Measurements from ENCODE around the gene FLAD1. TPM values are rescaled to one million over a fixed set of nuclear protein-coding genes. Genes with fewer than 3 reads are reported as not detected.
A peak's percentile ranks its signal among the peaks of the same experiment; 100 is the strongest.

Gene FLAD1
- 10 to 100 TPM; 37.0 to 57.0 (median 49.4) TPM for polyA plus RNA-seq (ENCODE audit: low read depth in 6 of 6)

DNA sequence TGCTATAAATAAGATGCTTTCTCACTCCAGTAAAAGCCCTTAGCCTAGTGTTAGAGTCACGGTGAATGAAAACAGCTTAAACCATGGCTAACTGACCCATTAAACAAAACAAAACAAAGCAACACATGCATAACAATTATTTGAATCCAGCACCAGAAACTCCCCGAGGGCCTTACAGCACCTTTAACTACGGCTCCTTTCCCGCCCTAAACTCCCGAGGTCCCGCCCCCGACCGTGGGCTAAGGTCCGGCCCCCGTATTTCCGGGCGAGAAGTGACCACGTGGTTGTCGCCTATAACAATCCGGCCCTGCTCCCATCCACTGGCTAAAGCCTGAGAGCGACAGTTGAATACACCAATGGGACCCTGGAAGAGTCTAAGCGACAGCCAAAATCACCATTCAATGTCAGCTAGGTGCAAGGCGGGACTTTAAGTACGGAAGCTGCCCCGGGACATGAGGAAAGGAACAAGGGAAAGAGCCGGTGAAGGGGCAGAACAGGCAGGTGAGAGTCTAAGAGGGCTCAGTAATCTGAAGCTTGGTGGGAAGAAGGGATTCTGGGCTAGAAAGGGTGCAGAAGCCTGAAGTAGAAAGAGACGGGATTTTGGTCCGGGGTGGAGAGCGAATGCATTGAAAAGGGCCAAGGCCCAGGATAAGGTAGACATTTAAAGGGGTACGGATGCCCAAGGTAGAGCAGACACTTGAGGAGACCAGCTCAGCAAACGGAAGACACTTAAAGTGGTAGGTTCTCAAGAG is at the start of gene FLAD1:
FLAD1 (plus strand) TSS at position 448 of the 752 bp plus-strand sequence. CDS start 351 bp downstream, outside the sequence.
- peaks cover 8 to 11% (median 9%) of the 10 kb centered on the region in 3 donors for H3K4me1 Mint-ChIP-seq
- H3K4me3 Mint-ChIP-seq: peak within 1 kb of the TSS in 1 of 8 donors; percentile 40
- H3K27me3 Mint-ChIP-seq: no peaks in the 10 kb centered on the region
- peak; percentile 96 for DNase-seq
- H3K9me3 Mint-ChIP-seq: no peaks in the 10 kb centered on the region
- H3K27ac Mint-ChIP-seq: peak within 1 kb of the TSS in 3 of 6 donors; percentile 20 to 78 (median 51)
- no peaks in the 10 kb centered on the region for H3K36me3 Mint-ChIP-seq
- ATAC-seq (ENCODE audit: low read depth in 2 of 2): peak; percentile 99

- H3K4me3 Mint-ChIP-seq: peak overlapping the region in 5 of 8 donors; percentile 25 to 96 (median 89)
- no peaks in the 10 kb centered on the region for H3K36me3 Mint-ChIP-seq
- DNase-seq: no peak
- no peaks in the 10 kb centered on the region for H3K9me3 Mint-ChIP-seq
- peaks cover 22 to 36% (median 32%) of the 10 kb centered on the region in 3 donors for H3K4me1 Mint-ChIP-seq
- ATAC-seq (ENCODE audit: low read depth in 2 of 2): no peak
- no peaks in the 10 kb centered on the region for H3K27me3 Mint-ChIP-seq
- H3K27ac Mint-ChIP-seq: peak overlapping the region in 2 of 6 donors; percentile 49 to 80
Measured at GRCh38 chr1:154934358-154934948, 48.7 kb upstream of the FLAD1 start.

GRCh38 chr1:154935749-154936554 is 47.2 kb upstream of the FLAD1 start:
- no peaks in the 10 kb centered on the region for H3K36me3 Mint-ChIP-seq
- DNase-seq: no peak
- peak overlapping the region; percentile 98 to 100 (median 100) for H3K27ac Mint-ChIP-seq
- peaks cover 31 to 47% (median 42%) of the 10 kb centered on the region in 3 donors for H3K4me1 Mint-ChIP-seq
- ATAC-seq (ENCODE audit: low read depth in 2 of 2): no peak
- H3K4me3 Mint-ChIP-seq: peak overlapping the region; percentile 89 to 98 (median 96)
- H3K27me3 Mint-ChIP-seq: no peaks in the 10 kb centered on the region
- peaks cover 0 to 1% (median 0%) of the 10 kb centered on the region in 7 donors for H3K9me3 Mint-ChIP-seq

- ATAC-seq (ENCODE audit: low read depth in 2 of 2) (peak; percentile 81), DNase-seq (peak; percentile 97)
- peak within 1 kb of the TSS; percentile 98 to 100 (median 100) for H3K27ac Mint-ChIP-seq
- no peaks in the 10 kb centered on the region for H3K36me3 Mint-ChIP-seq
- H3K9me3 Mint-ChIP-seq: peaks cover 0 to 1% (median 0%) of the 10 kb centered on the region in 7 donors
- peak within 1 kb of the TSS; percentile 89 to 98 (median 96) for H3K4me3 Mint-ChIP-seq
- no peaks in the 10 kb centered on the region for H3K27me3 Mint-ChIP-seq
- H3K4me1 Mint-ChIP-seq: peaks cover 36 to 52% (median 48%) of the 10 kb centered on the region in 3 donors
Measured at GRCh38 chr1:154936555-154937084, 46.5 kb upstream of the FLAD1 start, which contains the start of gene PMVK. Gene PMVK, minus strand, starts transcription at chr1:154936719. Its CDS starts 34 bp downstream, at chr1:154936685.

DNA sequence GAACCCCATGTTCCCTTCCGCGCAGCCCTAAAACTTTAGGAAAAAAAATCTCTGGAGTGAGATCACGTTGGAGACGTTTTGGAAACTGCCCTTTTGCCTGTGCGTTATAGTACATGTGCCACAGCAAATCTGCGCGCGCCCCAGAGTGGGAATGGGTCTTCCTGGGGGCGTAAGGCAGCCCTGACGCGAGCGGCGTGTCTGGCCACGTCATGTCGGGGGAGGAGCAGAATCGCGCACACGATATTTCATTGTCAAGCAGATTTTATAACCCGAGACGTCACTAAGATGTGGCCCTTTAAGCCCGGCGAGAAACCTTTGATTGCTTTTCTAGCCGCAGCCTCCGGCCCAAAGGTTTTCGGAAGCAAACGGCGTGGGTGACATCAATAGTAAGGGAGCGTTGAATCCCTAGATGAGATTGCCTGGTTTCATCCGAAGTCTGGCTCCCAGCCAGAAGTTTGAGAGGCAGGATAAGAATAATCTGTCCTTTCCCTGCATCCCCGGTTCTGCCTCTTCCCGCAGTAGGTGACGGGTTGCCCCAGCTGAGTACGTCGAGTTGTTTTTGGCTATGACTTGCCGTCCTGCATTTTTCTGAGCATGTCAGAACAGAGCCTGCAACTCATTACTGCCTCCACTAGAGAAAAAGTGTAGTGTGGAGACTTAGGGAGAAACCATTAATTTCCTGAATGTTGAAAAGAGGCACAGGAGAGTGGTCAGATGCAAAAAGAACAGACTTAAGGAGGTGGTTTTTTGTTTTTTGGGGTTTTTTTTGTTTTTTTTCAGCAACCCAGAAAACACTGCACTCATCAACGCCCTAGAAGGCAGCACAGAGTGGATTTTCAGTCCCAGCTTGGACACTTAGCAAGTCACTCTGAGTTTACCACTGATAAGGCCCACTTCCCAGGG is 45.8 kb upstream of the FLAD1 start:
- peaks cover 0 to 1% (median 0%) of the 10 kb centered on the region in 7 donors for H3K9me3 Mint-ChIP-seq
- peaks cover 42 to 60% (median 55%) of the 10 kb centered on the region in 3 donors for H3K4me1 Mint-ChIP-seq
- DNase-seq (peak; percentile 93), ATAC-seq (ENCODE audit: low read depth in 2 of 2) (peak; percentile 77 to 80)
- peak overlapping the region; percentile 98 to 100 (median 100) for H3K27ac Mint-ChIP-seq
- H3K36me3 Mint-ChIP-seq: no peaks in the 10 kb centered on the region
- H3K27me3 Mint-ChIP-seq: no peaks in the 10 kb centered on the region
- peak overlapping the region; percentile 89 to 98 (median 96) for H3K4me3 Mint-ChIP-seq

DNA sequence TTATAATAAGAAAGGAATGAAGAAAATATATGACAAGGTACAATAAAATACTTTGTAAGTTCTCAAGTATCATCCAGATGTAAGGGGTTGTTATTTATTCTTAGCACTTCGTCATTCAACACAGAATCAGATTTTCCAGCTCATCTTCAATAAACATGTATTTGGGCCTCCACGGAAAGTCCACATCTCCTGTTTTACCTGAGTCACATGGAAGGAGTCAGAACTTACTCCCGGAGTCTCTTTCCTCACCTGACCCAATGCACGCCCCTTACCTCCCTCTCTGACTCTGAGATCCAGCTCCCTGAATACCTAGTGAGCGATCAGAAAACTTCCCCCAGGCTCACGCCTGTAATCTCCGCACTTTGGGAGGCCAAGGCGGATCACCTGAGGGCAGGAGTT is 45.2 kb upstream of the FLAD1 start:
- H3K27me3 Mint-ChIP-seq: no peaks in the 10 kb centered on the region
- DNase-seq: no peak
- peaks cover 48 to 66% (median 62%) of the 10 kb centered on the region in 3 donors for H3K4me1 Mint-ChIP-seq
- H3K9me3 Mint-ChIP-seq: peaks cover 0 to 1% (median 0%) of the 10 kb centered on the region in 7 donors
- H3K27ac Mint-ChIP-seq: peak overlapping the region; percentile 98 to 100 (median 100)
- peak overlapping the region; percentile 80 to 98 (median 94) for H3K4me3 Mint-ChIP-seq
- H3K36me3 Mint-ChIP-seq: no peaks in the 10 kb centered on the region
- no peak for ATAC-seq (ENCODE audit: low read depth in 2 of 2)

GRCh38 chr1:154938604-154939399 is 44.3 kb upstream of the FLAD1 start:
- peaks cover 0 to 1% (median 0%) of the 10 kb centered on the region in 7 donors for H3K9me3 Mint-ChIP-seq
- no peaks in the 10 kb centered on the region for H3K36me3 Mint-ChIP-seq
- H3K27me3 Mint-ChIP-seq: no peaks in the 10 kb centered on the region
- H3K4me3 Mint-ChIP-seq: peak overlapping the region; percentile 0 to 92 (median 56)
- ATAC-seq (ENCODE audit: low read depth in 2 of 2): no peak
- DNase-seq: no peak
- H3K27ac Mint-ChIP-seq: peak overlapping the region in 5 of 6 donors; percentile 33 to 98 (median 84)
- peaks cover 54 to 74% (median 70%) of the 10 kb centered on the region in 3 donors for H3K4me1 Mint-ChIP-seq

DNA sequence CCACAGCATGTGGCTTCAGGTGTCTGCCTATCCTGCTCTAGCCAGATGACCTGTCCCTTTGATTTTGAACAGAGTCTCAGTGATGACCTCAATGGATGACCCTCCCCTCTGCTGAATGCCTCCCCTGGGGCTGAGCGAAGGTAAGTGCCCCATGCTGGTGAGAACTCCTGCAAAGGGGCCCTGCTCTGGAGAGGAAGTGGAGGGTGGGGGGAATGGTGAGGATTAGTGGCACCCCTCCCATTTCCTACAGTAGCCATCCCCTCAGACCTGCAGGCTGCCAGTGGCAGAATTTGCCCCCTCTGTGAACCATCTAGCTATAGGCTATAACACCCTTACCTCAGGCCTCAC is 43.0 kb upstream of the FLAD1 start:
- DNase-seq: no peak
- H3K4me3 Mint-ChIP-seq: peak overlapping the region in 3 of 8 donors; percentile 59 to 68 (median 63)

GRCh38 chr1:154940651-154941194 is 42.4 kb upstream of the FLAD1 start:
- ATAC-seq (ENCODE audit: low read depth in 2 of 2) (no peak), DNase-seq (no peak)
- Mint-ChIP-seq H3K4me1 (peaks cover 59 to 83% (median 80%) of the 10 kb centered on the region in 3 donors), H3K9me3 (peaks cover 0 to 1% (median 0%) of the 10 kb centered on the region in 7 donors), H3K27ac (peak overlapping the region in 4 of 6 donors; percentile 56 to 84 (median 82)), H3K4me3 (peak overlapping the region in 6 of 8 donors; percentile 41 to 72 (median 54)), H3K36me3 (no peaks in the 10 kb centered on the region), H3K27me3 (no peaks in the 10 kb centered on the region)

More for the DNA sequence above, 43.0 kb upstream of the FLAD1 start:
- Mint-ChIP-seq H3K27me3 (no peaks in the 10 kb centered on the region), H3K27ac (peak overlapping the region in 1 of 6 donors; percentile 59), H3K9me3 (peaks cover 0 to 1% (median 0%) of the 10 kb centered on the region in 7 donors), H3K4me1 (peaks cover 61 to 85% (median 83%) of the 10 kb centered on the region in 3 donors), H3K36me3 (no peaks in the 10 kb centered on the region)
- ATAC-seq (ENCODE audit: low read depth in 2 of 2): no peak

- Mint-ChIP-seq H3K36me3 (peaks cover 0 to 5% of the 10 kb centered on the region in 2 donors), H3K4me3 (peak overlapping the region in 7 of 8 donors; percentile 37 to 73 (median 51)), H3K4me1 (peaks cover 57 to 80% (median 76%) of the 10 kb centered on the region in 3 donors), H3K27me3 (no peaks in the 10 kb centered on the region), H3K27ac (peak overlapping the region in 3 of 6 donors; percentile 44 to 84 (median 65)), H3K9me3 (peaks cover 0 to 1% (median 0%) of the 10 kb centered on the region in 7 donors)
- ATAC-seq (ENCODE audit: low read depth in 2 of 2) (no peak), DNase-seq (no peak)
Measured at GRCh38 chr1:154941333-154942013, 41.7 kb upstream of the FLAD1 start.

All from naive B cell (primary cell).